HG03439 (cell line): ENCODE results near the gene SIDT2.
"Not testable (repeated sequence)": the region's sequence is repeated elsewhere in the genome, so short reads cannot be mapped to it uniquely, and the experiment has no call there.

Experiments
- ATAC-seq: cut with Tn5 transposase; IDR thresholded peaks from one replicate; pipeline ENCODE4 v1.9.1; 2021; ENCODE audit warnings: mild to moderate bottlenecking, moderate library complexity; ENCODE audit not compliant: unreplicated experiment

The SIDT2 gene

DNA sequence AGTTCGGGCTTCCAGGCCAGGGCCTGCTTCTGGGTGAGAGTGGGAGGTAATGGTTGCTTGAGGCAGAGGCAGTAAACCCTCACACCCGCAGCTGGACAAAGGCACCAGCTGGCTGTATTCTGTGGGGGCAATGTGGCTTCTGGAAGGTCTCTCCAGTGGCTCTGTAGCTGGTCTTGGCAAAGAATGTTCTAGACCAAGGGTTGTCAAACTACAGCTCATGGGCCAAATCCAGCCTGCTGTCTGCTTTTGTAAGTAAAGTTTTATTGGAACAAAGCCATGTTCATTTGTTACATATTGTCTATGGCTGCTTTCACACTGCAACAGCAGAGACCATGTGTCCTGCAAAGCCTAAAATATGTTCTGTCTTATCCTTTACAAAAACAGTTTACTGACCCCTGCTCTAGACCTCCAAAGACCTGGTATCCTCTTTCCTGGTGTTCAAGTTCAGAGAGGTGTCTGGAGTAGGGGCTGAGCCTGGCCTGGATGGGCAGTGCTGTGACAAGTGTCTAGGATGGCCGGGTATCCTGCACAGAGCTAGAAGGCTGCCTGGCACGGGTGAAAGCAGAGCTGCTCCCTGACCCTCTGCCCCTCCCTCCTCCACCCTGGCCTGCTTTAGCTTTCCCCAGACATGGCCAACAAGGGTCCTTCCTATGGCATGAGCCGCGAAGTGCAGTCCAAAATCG is 24.0 kb downstream of the SIDT2 start:
- no peak for ATAC-seq

DNA sequence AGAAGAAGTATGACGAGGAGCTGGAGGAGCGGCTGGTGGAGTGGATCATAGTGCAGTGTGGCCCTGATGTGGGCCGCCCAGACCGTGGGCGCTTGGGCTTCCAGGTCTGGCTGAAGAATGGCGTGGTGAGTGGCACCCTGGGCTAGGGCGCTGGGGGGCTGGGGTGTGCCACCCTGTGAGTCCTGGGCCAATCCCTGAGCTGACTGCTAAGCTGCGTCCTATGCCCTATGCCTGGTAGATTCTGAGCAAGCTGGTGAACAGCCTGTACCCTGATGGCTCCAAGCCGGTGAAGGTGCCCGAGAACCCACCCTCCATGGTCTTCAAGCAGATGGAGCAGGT is 24.5 kb downstream of the SIDT2 start:
- ATAC-seq, result no peak

DNA sequence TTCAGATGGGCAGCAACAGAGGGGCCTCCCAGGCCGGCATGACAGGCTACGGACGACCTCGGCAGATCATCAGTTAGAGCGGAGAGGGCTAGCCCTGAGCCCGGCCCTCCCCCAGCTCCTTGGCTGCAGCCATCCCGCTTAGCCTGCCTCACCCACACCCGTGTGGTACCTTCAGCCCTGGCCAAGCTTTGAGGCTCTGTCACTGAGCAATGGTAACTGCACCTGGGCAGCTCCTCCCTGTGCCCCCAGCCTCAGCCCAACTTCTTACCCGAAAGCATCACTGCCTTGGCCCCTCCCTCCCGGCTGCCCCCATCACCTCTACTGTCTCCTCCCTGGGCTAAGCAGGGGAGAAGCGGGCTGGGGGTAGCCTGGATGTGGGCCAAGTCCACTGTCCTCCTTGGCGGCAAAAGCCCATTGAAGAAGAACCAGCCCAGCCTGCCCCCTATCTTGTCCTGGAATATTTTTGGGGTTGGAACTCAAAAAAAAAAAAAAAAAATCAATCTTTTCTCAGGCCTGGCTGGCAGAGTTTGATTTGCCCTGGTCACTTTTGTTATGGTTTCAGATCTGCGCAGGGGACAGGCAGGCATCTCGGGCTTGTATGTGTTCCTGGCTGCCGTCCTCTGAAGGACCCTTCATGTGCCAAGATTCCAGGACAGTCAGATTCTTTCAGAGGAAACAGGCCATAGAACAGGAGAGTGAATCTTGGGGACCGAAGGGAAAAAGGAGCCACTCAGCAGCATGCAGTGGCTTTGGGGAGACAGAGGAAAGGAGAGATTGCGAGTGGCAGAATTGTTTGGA is 25.9 kb downstream of the SIDT2 start:
- no peak for ATAC-seq

DNA sequence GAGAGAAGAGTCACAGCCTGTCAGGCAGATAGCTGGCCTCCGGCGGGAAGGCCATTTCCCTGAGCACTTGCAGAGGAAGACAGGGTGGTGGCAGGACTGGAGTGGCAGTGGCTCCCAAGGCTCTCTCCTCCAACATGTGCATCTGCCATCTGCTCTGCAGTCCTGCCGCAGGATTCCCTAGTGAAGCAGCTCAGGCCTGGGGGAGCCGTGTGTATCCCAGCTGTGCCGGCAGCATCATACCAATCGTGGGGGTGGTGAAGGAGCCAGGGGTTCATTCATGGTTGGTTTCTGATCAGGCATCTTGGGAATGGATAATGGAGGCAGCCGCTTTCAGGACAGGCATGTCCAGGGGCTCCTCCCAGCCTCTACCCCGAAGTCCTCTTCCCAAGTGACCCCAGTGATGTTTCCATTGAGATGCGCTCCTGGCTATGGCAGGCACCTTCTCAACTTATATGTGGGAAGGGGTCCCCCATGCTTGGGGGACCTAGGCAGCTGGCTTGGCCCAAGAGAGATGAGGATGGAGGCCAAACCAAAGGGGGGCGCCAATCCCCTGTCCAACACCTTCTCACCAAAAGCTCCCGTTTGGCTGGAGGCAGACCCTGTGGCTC is 26.8 kb downstream of the SIDT2 start:
- ATAC-seq, result no peak

DNA sequence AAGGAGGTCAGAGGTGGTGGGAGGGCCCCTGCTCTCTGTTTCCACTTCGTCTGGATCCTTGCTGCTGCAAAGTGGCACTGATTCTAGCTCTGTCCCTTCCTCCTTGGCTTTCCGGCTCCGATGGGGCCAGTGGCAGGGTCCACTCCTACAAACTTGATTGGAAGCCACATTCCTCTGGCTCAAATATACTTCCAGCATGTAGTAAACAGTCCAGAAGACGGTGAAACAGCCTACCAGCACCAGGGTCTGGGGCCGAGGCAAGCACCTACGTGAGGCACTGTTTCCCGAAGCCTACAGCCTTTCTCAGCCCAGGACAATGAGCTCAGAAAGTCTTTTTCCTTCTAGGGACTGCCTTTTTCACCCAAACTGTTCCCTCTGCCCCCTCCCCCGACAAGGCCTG is 27.6 kb downstream of the SIDT2 start:
- not testable (repeated sequence) for ATAC-seq

DNA sequence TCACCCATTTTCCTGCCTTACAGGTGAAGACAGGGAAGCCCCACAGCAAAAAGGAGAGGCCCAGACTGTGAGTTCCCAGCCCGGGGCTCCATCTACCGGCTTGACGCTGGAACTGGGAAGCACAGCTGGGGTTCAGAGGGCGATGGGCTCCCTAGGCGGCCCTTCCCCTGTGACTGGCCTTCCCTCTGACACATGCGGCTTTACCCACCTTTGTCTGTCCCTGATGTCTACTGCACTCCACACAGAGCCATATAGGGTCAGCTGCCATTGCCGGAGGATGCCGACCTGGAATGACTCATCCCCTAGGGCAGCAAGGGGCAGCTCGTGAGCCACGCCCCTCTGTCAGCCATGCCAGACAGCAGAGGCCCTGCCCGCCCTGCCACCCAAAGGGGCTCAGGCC is 28.3 kb downstream of the SIDT2 start:
- not testable (repeated sequence) for ATAC-seq

DNA sequence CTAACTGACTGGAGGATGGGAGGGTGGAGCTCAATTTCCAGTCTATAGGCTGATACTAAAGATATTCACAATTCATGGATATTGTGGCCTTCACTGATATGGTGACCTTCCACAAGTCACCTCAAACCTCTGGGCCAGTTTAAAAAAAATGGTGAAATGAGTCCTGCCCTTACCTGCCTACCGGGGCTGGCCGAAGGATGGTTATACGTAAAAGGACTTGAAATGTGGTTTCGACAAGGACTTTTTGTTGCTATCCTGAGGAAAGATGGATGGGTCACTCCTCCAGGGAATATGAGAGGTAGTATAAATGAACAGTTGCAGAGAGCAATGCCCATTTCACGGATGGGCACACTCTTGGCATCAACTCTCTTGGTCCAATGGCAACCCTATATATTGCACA is 28.9 kb downstream of the SIDT2 start:
- not testable (repeated sequence) for ATAC-seq

DNA sequence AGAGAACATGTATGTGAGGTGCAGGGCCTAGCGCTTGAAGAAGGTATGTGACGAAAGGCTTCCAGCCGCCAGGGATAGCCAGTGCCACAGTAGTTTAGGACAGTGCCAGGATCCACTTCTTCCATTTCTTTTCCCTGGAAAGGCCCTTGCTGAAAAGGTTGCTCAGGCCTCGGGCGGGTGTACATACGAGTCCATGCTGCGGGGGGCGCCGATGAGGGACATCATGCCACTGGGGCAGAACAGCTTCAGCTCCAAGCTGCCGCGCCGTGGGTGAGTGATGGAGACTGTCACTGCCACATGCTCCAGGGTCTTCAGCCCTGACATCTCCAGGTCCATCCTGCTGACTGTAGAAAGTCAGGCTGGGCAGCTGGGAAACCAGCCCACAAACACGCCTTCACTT is 30.2 kb downstream of the SIDT2 start:
- ATAC-seq, result not testable (repeated sequence)

DNA sequence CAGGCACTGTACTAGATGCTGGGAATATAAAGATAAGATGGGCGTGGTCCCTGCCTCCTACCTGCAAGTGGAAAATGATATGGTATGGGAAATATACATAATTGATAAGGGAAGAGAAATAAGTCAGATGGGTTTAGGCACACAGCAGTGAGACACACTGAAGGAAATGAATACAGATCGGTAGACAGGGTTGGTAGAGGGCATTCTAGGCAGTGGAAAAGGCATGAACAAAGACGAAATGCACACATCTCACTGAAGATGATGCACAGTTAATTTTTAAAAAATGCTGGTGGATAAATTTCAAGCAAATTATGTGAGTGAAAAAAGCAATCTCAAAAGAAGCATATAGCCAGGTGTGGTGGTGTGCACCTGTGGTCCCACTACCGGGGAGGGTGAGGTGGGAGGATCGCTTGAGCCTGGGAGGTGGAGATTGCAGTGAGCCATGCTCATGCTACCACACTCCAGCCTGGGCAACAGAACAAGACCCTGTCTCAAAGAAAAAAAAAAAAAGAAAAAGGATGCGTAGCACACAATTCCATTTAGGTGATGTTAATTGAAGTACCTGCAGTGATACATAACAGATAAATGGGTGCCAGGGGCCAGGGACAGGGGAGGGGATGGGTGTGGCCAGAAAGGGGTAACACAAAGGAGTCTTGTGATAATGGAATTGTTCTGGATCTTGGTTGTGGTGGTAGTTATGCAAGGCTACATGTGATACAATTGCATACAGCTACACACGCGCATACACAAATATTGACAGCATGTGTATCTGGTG is 31.0 kb downstream of the SIDT2 start:
- ATAC-seq, result not testable (repeated sequence)

DNA sequence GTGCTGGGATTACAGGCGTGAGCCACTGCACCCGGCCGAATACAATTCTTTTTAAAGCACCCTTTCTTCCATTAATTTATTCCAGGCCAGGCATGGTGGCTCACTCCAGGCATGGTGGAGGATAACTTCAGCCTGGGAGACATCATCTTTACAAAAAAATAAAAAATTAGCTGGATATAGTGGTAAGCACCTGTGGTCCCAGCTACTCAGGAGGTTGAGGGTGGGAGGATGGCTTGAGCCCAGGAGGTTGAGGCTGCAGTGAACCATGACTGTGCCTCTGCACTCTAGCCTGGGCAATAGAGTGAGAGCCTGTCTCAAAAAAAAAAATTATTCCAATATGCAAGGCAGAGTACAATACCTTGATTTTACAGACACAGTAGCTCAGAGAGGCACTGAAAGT is 32.1 kb downstream of the SIDT2 start:
- ATAC-seq, result no peak

DNA sequence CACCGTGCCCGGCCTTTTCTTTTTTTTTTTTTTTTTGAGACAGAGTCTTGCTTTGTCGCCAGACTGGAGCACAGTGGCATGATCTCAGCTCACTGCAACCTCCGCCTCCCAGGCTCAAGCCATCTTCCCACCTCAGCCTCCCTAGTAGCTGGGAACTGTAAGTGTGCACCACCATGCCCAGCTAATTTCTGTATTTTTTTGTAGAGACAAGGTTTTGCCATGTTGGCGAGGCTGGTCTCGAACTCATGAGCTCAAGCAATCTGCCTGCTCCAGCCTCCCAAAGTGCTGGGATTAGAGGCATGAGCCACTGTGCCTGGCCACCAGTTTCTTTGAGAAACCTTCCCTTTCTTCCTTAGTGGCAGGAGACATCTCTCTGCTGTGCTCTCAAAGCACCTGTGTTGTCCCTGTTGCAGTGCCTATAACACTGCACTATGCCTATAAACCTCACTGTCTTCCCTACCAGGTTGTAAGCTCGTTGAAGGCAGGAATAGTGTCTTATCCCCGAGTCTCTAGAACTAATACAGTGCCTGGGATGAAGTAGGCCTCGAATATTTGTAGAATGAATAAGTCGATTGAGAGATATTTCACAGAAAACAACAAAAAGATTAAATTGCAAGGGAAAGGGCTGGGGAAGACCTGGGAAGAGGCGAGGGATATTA is 34.3 kb downstream of the SIDT2 start:
- ATAC-seq, result no peak

DNA sequence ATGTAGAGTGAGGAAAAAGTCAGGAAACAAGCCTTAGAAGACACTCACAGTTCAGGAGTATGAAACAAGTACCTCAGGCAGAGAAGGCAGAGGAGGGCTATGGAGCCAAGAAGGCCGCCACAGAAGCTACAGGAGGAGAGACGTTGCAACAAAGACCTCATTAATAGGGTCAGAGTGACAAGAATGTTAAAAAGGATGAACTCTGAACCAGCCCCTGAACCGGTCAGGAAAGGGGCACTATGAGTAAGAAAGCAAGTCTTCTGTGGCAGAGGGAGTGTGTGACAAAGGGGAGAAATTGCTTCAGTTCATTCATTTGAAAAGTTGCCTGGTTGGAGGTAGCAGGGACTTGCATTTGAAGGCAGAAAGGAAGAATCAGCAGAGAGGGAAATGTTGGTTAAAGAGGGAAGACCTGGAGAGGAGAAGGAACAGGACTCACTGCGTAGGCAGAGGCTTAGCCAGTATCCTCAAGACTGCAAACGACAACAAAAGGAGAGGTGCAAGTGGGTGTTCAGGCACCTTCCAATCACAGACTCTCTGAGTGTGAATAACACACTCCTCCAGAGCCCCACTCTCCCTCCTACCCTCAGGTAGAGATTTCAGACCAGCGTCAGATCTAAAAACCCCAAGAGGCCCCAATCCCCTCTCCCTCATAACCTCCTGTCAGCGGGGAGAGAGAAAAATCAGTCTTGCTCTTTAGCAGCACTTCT is 36.0 kb downstream of the SIDT2 start:
- ATAC-seq, result no peak

DNA sequence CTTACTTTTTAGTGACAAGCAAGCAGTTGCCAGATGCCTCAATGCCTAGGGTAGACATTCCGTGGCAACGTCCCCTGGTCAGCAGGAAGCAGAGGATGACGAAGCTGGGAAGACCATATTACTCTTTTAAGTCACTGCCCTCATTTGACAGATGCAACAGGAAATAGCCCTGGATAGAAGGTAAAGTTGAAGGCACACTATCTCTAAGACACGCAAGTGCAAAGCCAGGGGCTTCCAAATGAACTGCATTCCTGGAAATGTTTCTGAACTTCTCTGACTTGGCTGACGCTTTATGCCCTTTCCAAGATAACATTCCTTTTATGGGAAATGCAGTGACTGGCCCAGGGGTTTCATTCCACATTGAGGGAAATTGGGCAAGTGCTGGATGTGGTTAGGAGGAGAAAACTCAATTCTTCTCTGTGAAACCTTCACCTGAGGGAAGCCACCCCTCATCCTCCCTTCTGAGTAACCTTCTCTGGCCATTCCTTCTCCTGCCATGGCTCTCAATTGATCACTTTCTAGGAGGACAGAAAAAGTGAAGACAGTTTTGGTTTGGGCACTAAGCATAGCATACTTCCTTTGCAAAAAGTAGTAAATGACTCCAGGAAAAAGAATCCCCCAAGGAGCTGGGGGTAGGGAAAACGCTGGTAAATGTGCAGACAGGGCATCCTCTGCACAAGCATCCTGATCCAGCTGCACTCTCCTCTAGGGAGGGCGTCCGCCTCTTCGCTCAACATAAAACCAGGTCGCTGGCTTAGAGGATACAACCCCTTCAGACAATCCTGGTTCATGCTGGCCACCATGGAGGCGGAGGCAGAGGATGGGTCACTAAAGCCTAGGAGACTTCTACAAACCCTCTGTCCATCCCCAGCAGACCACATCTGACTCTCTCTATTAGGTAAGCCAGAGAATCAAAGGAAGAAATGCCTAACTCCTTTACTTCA is 38.9 kb downstream of the SIDT2 start:
- ATAC-seq, result no peak

DNA sequence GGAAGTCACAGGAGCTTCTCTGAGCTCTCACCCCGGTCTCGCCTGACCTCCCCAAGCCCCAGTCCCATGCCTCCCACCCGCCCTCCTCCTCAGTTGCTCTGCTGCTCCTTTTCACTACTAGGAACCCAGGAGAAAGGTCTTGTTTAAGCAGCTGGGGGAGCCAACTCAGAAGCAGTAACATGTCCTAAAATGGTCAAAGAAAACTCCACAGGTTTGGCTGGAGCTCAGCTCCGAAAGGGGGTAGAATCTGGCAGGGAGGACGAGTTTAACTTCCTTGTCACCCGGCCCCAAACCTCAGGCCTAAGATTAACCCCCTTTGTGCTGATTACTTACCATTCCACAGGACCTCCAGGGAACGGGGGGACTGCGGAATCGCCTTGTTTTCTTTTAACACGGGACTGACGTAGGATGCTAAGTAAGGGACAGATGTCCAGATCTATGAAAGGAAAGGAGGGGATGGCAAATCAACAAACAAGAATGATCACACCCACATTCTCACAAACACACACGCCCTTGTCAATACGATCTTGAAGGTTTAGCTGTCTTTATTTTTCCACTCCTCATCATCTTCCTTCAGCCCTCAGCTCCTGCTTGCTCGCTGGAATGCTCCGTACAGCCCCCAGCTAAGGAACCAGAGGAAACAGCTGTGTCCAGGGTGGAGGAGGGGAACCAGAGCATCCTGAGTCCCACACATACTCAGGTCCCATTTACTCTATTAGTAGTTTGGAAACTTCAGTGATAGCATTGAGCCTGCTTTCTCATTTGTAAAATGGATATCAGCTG is 39.8 kb downstream of the SIDT2 start:
- no peak for ATAC-seq

DNA sequence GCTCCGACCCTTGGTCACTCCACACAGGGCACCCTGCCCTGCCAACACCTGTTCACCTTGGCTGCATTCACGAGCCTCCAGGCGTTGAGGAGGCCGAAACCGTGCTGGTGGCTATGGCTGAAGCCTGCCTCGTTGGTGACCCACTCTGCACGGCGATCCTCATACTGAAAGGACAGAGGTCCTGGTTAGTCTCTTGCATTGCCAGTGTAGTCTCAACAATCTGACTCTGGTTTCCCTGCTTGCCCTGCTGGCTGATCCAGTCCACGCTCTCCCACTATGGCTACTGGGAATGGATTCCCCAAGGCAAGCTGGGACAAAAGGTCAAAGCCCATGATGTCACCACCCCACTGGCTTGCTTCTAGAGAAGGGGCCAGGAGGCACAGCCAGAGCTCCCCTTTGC is 40.5 kb downstream of the SIDT2 start:
- no peak for ATAC-seq

DNA sequence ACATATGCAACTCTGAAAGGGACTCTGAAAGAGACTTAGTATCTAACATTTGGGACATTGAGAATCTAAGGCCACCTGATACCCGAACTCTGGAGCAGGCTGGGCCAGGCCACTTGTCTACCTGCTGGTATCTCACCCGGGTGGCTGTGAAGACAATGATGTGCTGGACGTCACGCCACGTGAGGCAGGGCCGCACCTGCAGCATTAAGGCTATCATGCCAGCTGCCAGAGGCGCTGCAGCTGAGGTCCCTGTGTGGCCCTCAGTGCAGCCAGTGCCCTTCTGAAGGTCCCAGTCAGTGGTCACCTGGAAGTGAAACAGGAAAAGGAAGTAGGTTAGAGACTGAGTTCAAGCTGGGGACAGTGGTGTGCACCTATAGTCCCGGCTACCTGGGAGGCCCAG is 40.9 kb downstream of the SIDT2 start:
- ATAC-seq, result no peak

DNA sequence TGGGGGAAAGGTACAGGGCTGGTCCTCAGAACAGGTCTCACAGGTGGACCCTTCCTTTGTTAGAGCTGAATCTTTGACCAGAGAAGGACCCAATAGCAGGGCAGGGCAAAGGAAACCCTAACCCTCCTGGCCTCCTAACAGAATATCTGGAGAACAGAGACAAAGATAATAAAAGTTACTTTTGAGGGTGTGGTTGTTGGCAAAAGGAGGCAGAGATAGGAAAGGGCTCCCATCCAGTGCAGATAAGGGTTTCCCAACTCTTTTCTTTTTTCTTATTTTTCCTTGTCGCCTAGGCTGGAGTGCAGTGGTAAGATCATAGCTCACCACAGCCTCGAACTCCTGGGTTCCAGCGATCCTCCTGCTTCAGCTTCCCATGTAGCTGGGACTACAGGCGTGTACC is 41.5 kb downstream of the SIDT2 start:
- no peak for ATAC-seq

DNA sequence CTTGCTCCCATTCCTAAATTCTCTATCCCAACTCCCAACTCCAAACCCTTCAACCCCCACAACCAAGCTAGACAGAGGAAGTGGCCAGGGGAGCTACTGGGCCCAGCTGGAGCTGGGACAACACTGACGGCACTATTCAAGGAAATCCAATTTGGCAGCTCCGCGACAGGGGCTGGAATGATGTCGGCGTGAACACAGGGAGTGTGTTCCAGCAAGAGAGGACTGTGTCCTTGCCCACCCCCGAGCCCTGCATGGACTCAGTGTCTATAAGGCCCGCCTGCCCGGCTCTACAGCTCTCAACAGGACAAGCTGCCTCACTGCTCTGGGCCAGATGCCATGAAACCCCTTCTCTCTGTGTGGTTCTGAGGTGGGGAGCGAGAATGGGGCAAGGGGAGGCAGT is 42.0 kb downstream of the SIDT2 start:
- ATAC-seq, result no peak
